ENCODE measurements around the gene KLF1. TPM values are rescaled to one million over a fixed set of nuclear protein-coding genes. Genes with fewer than 3 reads are reported as not detected.

Gene KLF1
- total and polyA plus RNA-seq, 2 of the 13 experiments (the other 11 are each of a cell fraction or from before 2014, with no cell fraction given): not detected

DNA sequence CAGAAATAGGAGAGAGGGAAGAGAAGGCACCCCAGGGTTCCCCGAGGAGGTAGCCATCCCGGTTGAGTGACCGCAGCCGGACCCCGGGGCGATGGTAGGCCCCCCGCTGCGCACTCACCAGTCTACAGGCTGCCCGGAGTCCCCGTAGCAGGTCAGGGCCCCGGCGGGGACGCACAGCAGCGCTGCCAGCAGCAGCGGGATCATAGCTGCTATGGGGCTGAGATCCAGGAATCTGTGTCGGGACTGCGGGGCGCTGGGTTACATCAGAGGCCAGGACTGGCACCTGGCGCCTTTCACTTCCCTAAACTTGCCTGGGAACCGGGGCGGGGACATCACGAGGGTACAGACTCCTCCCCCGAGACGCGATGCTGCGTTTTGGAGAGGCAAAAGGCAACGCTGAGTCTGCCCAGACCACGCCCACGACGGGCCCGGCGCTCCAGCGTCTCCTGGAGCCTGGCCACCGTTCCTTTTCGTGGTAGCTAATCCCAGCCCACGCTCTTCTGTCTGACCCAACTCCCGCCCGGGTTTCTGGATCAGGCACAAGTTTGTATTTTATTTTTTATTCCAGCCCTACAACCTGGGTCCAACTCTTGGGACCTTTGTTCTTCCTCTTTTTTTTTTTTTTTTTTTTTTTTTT is 5.7 kb downstream of the KLF1 start, which contains the start of gene DNASE2 (continued):
- TF ChIP-seq, protein P1, sequence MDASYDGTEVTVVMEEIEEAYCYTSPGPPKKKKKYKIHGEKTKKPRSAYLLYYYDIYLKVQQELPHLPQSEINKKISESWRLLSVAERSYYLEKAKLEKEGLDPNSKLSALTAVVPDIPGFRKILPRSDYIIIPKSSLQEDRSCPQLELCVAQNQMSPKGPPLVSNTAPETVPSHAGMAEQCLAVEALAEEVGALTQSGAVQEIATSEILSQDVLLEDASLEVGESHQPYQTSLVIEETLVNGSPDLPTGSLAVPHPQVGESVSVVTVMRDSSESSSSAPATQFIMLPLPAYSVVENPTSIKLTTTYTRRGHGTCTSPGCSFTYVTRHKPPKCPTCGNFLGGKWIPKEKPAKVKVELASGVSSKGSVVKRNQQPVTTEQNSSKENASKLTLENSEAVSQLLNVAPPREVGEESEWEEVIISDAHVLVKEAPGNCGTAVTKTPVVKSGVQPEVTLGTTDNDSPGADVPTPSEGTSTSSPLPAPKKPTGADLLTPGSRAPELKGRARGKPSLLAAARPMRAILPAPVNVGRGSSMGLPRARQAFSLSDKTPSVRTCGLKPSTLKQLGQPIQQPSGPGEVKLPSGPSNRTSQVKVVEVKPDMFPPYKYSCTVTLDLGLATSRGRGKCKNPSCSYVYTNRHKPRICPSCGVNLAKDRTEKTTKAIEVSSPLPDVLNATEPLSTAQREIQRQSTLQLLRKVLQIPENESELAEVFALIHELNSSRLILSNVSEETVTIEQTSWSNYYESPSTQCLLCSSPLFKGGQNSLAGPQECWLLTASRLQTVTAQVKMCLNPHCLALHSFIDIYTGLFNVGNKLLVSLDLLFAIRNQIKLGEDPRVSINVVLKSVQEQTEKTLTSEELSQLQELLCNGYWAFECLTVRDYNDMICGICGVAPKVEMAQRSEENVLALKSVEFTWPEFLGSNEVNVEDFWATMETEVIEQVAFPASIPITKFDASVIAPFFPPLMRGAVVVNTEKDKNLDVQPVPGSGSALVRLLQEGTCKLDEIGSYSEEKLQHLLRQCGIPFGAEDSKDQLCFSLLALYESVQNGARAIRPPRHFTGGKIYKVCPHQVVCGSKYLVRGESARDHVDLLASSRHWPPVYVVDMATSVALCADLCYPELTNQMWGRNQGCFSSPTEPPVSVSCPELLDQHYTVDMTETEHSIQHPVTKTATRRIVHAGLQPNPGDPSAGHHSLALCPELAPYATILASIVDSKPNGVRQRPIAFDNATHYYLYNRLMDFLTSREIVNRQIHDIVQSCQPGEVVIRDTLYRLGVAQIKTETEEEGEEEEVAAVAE (CRISPR knock-in tag; IDR thresholded peaks at IDR 0.05; ENCODE audit: borderline replicate concordance): no peak
- TF ChIP-seq SALL2 (CRISPR knock-in tag; IDR thresholded peaks at IDR 0.05) (no peak), NFKBIZ (CRISPR knock-in tag; IDR thresholded peaks at IDR 0.05) (no peak), ZNF20 (CRISPR knock-in tag; IDR thresholded peaks at IDR 0.05) (no peak), EZH2 (conservative IDR thresholded peaks at IDR 0.05; ENCODE audit: low read depth, low read length) (no peak), EHMT2 (IDR thresholded peaks at IDR 0.05; ENCODE audit: borderline replicate concordance, low read depth, low read length) (no peak), ETV6 (CRISPR knock-in tag; conservative IDR thresholded peaks at IDR 0.05) (no peak), SETDB1 (CRISPR knock-in tag; IDR thresholded peaks at IDR 0.05; ENCODE audit: borderline replicate concordance) (no peak), MZF1 (CRISPR knock-in tag; IDR thresholded peaks at IDR 0.05; ENCODE audit: borderline replicate concordance) (no peak), HNRNPLL (IDR thresholded peaks at IDR 0.05; ENCODE audit: low read depth, low read length, poor library complexity, severe bottlenecking) (peak; percentile 53), MEIS1 (CRISPR knock-in tag; IDR thresholded peaks at IDR 0.05; ENCODE audit: borderline replicate concordance) (no peak), SNRNP70 (IDR thresholded peaks at IDR 0.05; ENCODE audit: low read depth, low read length) (no peak)
- TF ChIP-seq, protein P2, sequence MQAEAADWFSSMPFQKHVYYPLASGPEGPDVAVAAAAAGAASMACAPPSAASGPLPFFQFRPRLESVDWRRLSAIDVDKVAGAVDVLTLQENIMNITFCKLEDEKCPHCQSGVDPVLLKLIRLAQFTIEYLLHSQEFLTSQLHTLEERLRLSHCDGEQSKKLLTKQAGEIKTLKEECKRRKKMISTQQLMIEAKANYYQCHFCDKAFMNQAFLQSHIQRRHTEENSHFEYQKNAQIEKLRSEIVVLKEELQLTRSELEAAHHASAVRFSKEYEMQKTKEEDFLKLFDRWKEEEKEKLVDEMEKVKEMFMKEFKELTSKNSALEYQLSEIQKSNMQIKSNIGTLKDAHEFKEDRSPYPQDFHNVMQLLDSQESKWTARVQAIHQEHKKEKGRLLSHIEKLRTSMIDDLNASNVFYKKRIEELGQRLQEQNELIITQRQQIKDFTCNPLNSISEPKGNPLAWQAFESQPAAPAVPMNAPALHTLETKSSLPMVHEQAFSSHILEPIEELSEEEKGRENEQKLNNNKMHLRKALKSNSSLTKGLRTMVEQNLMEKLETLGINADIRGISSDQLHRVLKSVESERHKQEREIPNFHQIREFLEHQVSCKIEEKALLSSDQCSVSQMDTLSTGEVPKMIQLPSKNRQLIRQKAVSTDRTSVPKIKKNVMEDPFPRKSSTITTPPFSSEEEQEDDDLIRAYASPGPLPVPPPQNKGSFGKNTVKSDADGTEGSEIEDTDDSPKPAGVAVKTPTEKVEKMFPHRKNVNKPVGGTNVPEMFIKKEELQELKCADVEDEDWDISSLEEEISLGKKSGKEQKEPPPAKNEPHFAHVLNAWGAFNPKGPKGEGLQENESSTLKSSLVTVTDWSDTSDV (CRISPR knock-in tag; IDR thresholded peaks at IDR 0.05): no peak
- TF ChIP-seq, protein P3, sequence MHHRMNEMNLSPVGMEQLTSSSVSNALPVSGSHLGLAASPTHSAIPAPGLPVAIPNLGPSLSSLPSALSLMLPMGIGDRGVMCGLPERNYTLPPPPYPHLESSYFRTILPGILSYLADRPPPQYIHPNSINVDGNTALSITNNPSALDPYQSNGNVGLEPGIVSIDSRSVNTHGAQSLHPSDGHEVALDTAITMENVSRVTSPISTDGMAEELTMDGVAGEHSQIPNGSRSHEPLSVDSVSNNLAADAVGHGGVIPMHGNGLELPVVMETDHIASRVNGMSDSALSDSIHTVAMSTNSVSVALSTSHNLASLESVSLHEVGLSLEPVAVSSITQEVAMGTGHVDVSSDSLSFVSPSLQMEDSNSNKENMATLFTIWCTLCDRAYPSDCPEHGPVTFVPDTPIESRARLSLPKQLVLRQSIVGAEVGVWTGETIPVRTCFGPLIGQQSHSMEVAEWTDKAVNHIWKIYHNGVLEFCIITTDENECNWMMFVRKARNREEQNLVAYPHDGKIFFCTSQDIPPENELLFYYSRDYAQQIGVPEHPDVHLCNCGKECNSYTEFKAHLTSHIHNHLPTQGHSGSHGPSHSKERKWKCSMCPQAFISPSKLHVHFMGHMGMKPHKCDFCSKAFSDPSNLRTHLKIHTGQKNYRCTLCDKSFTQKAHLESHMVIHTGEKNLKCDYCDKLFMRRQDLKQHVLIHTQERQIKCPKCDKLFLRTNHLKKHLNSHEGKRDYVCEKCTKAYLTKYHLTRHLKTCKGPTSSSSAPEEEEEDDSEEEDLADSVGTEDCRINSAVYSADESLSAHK (CRISPR knock-in tag; IDR thresholded peaks at IDR 0.05; ENCODE audit: borderline replicate concordance): no peak
- TF ChIP-seq, protein P4, sequence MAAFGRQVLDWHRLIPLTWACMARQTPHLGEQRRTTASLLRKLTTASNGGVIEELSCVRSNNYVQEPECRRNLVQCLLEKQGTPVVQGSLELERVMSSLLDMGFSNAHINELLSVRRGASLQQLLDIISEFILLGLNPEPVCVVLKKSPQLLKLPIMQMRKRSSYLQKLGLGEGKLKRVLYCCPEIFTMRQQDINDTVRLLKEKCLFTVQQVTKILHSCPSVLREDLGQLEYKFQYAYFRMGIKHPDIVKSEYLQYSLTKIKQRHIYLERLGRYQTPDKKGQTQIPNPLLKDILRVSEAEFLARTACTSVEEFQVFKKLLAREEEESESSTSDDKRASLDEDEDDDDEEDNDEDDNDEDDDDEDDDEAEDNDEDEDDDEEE (CRISPR knock-in tag; IDR thresholded peaks at IDR 0.05): no peak
